ENCODE results near the gene LCNL1. TPM values are rescaled to one million over a fixed set of nuclear protein-coding genes. Genes with fewer than 3 reads are reported as not detected.
A peak's percentile ranks its signal among the peaks of the same experiment; 100 is the strongest.

The LCNL1 gene
- total RNA-seq, 1 experiment from 2014 or later = 0.82 TPM

GRCh38 chr9:136962701-136963248 lies 20.0 kb upstream of the LCNL1 start:
- BruUV-seq (replicated peaks) = no TSS peak
- no peak for DNase-seq (ENCODE audit: low read depth, low spot score)
- Histone ChIP-seq H3K36me3 (ENCODE audit: control insufficient read depth, insufficient read depth, low read length) (no peaks in the 10 kb centered on the region), H3K4me1 (ENCODE audit: control insufficient read depth, insufficient read depth, low read length) (peaks cover 5% of the 10 kb centered on the region; the same call in 1 of the 2 replicates), H3K27ac (ENCODE audit: low read length) (no peak overlapping the region), H3K27me3 (ENCODE audit: control insufficient read depth, insufficient read depth, low read length) (no peaks in the 10 kb centered on the region), H3K9me3 (ENCODE audit: control insufficient read depth, insufficient read depth, low read depth, low read length) (no peaks in the 10 kb centered on the region), H3K4me3 (ENCODE audit: low read depth in 2 of 2, low read length in 2 of 2) (no peak overlapping the region)
- no peak for TF ChIP-seq SIN3A (IDR thresholded peaks at IDR 0.05; ENCODE audit: borderline replicate concordance, insufficient read depth, low read depth, low read length)
- TF ChIP-seq, protein P1, sequence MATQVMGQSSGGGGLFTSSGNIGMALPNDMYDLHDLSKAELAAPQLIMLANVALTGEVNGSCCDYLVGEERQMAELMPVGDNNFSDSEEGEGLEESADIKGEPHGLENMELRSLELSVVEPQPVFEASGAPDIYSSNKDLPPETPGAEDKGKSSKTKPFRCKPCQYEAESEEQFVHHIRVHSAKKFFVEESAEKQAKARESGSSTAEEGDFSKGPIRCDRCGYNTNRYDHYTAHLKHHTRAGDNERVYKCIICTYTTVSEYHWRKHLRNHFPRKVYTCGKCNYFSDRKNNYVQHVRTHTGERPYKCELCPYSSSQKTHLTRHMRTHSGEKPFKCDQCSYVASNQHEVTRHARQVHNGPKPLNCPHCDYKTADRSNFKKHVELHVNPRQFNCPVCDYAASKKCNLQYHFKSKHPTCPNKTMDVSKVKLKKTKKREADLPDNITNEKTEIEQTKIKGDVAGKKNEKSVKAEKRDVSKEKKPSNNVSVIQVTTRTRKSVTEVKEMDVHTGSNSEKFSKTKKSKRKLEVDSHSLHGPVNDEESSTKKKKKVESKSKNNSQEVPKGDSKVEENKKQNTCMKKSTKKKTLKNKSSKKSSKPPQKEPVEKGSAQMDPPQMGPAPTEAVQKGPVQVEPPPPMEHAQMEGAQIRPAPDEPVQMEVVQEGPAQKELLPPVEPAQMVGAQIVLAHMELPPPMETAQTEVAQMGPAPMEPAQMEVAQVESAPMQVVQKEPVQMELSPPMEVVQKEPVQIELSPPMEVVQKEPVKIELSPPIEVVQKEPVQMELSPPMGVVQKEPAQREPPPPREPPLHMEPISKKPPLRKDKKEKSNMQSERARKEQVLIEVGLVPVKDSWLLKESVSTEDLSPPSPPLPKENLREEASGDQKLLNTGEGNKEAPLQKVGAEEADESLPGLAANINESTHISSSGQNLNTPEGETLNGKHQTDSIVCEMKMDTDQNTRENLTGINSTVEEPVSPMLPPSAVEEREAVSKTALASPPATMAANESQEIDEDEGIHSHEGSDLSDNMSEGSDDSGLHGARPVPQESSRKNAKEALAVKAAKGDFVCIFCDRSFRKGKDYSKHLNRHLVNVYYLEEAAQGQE (IDR thresholded peaks at IDR 0.05; ENCODE audit: insufficient read depth in 1 of 2, low read depth in 2 of 2, low read length in 1 of 2) = 0 out of 4 replicates have a peak, but pooled peaks of 1 of the 2 experiments have one; percentile 10
- POLR2A ChIA-PET = no interaction called here
- intact Hi-C loops (cut with micrococcal nuclease; ENCODE audit: unreplicated experiment) (no loop called here), in situ Hi-C loops (cut with HindIII; ENCODE audit: low pct_unique_long_range_greater_than_20kb, low sequenced_read_pairs) (no loop called here)
- no peak; the same call in 1 of the 2 replicates for ATAC-seq
- CTCF ChIA-PET = no interaction called here

DNA sequence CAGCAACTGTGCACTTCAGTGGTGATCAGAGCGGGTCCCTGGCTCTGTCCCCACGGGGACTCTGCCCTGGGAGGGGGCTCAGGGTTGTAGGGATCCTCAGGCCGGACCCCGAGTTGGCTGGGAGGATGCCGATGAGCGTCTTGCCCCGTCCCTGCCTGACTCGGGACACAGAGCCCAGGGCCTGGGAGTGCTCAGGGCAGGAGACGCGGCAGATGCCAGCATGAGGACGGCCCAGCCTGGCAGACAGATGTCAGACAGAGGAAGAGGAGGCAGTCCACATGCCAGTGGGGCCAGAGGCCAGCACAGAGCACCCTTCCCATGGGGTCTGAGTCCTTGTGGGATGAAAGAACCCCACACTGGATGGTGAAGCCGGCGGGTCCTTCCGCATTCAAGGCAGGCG lies 19.5 kb upstream of the LCNL1 start:
- Histone ChIP-seq H3K36me3 (ENCODE audit: control insufficient read depth, insufficient read depth, low read length) (no peaks in the 10 kb centered on the region), H3K9me3 (ENCODE audit: control insufficient read depth, insufficient read depth, low read depth, low read length) (no peaks in the 10 kb centered on the region), H3K4me3 (ENCODE audit: low read depth in 2 of 2, low read length in 2 of 2) (no peak overlapping the region), H3K27ac (ENCODE audit: low read length) (no peak overlapping the region), H3K27me3 (ENCODE audit: control insufficient read depth, insufficient read depth, low read length) (no peaks in the 10 kb centered on the region), H3K4me1 (ENCODE audit: control insufficient read depth, insufficient read depth, low read length) (peaks cover 5% of the 10 kb centered on the region; the same call in 1 of the 2 replicates)
- intact Hi-C loops (cut with micrococcal nuclease; ENCODE audit: unreplicated experiment) (no loop called here), in situ Hi-C loops (cut with HindIII; ENCODE audit: low pct_unique_long_range_greater_than_20kb, low sequenced_read_pairs) (no loop called here)
- no TSS peak for BruUV-seq (replicated peaks)
- ATAC-seq = no peak
- POLR2A ChIA-PET = no interaction called here
- CTCF ChIA-PET = no interaction called here
- TF ChIP-seq, protein P1 (IDR thresholded peaks at IDR 0.05; ENCODE audit: insufficient read depth in 1 of 2, low read depth in 2 of 2, low read length in 1 of 2) = no peak
- no peak for DNase-seq (ENCODE audit: low read depth, low spot score)

DNA sequence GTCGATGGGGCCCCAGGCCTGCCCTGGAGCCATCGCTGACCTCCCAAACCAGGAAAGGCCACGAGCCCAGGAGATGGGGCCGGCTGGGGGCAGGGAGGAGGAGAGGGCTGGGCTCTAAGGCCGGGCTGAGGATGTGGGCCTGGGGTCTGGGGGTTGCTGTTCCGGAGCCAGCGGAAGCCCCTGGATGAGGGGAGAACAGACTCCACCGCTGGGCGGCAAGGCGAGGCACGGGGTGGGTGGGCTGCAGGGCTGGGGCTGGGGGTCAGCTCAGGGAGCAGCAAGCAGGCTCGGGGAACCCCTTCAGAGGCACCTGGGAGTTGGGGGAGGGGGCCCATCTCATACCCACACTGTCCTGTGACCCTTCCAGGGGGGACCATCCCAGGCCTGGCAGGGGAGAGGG lies 19.0 kb upstream of the LCNL1 start:
- no peaks in the 10 kb centered on the region for H3K36me3 ChIP-seq (ENCODE audit: control insufficient read depth, insufficient read depth, low read length)
- no TSS peak for BruUV-seq (replicated peaks)
- intact Hi-C loops (cut with micrococcal nuclease; ENCODE audit: unreplicated experiment) (no loop called here), in situ Hi-C loops (cut with HindIII; ENCODE audit: low pct_unique_long_range_greater_than_20kb, low sequenced_read_pairs) (no loop called here)
- ATAC-seq = no peak
- TF ChIP-seq, protein P2, sequence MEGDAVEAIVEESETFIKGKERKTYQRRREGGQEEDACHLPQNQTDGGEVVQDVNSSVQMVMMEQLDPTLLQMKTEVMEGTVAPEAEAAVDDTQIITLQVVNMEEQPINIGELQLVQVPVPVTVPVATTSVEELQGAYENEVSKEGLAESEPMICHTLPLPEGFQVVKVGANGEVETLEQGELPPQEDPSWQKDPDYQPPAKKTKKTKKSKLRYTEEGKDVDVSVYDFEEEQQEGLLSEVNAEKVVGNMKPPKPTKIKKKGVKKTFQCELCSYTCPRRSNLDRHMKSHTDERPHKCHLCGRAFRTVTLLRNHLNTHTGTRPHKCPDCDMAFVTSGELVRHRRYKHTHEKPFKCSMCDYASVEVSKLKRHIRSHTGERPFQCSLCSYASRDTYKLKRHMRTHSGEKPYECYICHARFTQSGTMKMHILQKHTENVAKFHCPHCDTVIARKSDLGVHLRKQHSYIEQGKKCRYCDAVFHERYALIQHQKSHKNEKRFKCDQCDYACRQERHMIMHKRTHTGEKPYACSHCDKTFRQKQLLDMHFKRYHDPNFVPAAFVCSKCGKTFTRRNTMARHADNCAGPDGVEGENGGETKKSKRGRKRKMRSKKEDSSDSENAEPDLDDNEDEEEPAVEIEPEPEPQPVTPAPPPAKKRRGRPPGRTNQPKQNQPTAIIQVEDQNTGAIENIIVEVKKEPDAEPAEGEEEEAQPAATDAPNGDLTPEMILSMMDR (IDR thresholded peaks at IDR 0.05) = no peak
- no peak for TF ChIP-seq TCF7L2 (IDR thresholded peaks at IDR 0.05; ENCODE audit: low read depth, low read length)
- no peak for TF ChIP-seq POLR2AphosphoS5 (IDR thresholded peaks at IDR 0.05; ENCODE audit: low read depth, low read length)
- TF ChIP-seq SIN3A (IDR thresholded peaks at IDR 0.05; ENCODE audit: borderline replicate concordance, insufficient read depth, low read depth, low read length) = no peak
- TF ChIP-seq, protein P1 (IDR thresholded peaks at IDR 0.05; ENCODE audit: insufficient read depth in 1 of 2, low read depth in 2 of 2, low read length in 1 of 2) = no peak
- H3K27ac ChIP-seq (ENCODE audit: low read length) = no peak overlapping the region
- H3K27me3 ChIP-seq (ENCODE audit: control insufficient read depth, insufficient read depth, low read length) = no peaks in the 10 kb centered on the region
- CTCF ChIA-PET = no interaction called here
- POLR2A ChIA-PET = no interaction called here
- H3K4me3 ChIP-seq (ENCODE audit: low read depth in 2 of 2, low read length in 2 of 2) = no peak overlapping the region
- no peaks in the 10 kb centered on the region for H3K9me3 ChIP-seq (ENCODE audit: control insufficient read depth, insufficient read depth, low read depth, low read length)
- H3K4me1 ChIP-seq (ENCODE audit: control insufficient read depth, insufficient read depth, low read length) = peaks cover 5% of the 10 kb centered on the region; the same call in 1 of the 2 replicates
- DNase-seq (ENCODE audit: low read depth, low spot score) = no peak

Data from Panc1 (cell line).